Endometrial microvascular endothelial cells (primary cell): ENCODE data around the gene RAMP2. TPM values are rescaled to one million over a fixed set of nuclear protein-coding genes. Genes with fewer than 3 reads are reported as not detected.
"Not testable (repeated sequence)": the region's sequence is repeated elsewhere in the genome, so short reads cannot be mapped to it uniquely, and the experiment has no call there.

Experiments
- in situ Hi-C: cut with HindIII; loops from 2 replicates; pipeline ENCODE4 v1.10.0; 2017; ENCODE audit warnings: low sequenced_read_pairs, low pct_unique_long_range_greater_than_20kb; ENCODE audit errors: inconsistent ontology term
- total RNA-seq: library from RNA; depleted of rRNA; stranded (reverse); fragments of >200 nt; gene quantifications from one replicate; pipeline ENCODE4 v1.2.3, GENCODE V29; 2015; ENCODE audit errors: inconsistent ontology term

RAMP2 gene
- total RNA-seq, 1 donor from 2014 or later, result 2.8 TPM

DNA sequence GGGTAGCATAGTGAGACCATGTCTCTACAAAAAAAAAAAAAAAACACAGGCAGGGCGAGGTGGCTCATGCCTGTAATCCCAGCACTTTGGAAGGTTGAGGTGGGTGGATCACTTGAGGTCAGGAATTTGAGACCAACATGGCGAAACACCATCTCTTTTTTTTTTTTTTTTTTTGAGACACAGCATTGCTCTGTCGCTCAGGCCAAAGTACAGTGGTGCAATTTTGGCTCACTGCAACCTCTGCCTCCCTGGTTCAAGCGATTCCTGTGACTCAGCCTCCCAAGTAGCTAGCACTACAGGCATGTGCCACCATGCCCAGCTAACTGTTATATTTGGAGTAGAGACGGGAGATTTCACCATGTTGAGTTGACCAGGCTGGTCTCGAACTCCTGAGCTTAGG is 5.1 kb downstream of the RAMP2 start:
- in situ Hi-C loops, result no loop called here

DNA sequence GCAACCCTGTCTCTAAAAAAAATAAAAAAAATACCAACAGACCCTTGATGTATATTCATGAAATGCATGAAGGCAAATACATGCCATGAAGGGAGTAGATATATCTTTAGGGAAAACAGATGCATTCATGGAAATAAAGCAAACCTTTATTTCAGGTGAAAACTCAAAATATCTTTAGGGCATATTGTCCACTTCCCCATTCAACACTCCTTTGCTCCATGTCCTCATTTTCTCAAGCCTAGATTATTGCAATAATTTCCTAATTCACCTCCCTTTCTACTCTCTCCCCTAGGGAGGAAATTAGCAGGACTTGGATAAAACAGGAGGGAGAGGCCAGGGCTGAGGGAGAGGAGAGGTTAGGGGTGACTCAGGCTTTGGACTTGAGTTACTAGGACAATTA is 6.5 kb downstream of the RAMP2 start:
- in situ Hi-C loops, result no loop called here

DNA sequence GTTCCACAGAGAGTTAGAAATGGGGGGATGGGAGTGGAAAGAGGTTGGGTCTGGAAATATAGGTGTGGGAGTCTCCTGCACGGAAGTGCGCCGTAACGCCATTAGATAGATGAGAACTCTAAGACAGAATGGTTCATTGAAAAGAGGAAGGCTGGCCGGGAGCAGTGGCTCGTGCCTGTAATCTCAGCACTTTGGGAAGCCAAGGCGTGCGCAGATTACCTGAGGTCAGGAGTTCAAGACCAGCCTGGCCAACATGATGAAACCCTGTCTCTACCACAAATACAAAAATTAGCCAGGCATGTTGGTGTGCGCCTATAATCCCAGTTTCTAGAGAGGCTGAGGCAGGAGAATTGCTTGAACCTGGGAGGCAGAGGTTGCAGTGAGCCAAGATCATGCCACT is 7.0 kb downstream of the RAMP2 start:
- in situ Hi-C loops, result not testable (repeated sequence)

DNA sequence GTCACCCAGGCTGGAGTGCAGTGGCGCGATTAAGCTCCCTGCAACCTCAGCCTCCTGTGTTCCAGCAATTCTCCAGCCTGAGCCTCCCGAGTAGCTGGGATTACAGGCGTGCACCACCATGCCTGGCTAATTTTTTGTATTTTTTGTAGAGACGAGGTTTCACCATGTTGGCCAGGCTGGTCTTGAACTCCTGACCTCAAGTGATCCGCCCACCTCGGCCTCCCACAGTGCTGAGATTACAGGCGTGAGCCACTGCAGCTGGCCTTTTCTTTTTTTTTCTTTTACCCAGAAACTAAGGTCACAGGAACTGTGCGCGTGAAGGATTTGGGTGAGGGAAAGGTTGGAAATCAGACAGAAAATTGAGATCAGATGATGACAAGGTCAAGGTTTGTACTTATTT is 8.9 kb downstream of the RAMP2 start:
- in situ Hi-C loops, result not testable (repeated sequence)

DNA sequence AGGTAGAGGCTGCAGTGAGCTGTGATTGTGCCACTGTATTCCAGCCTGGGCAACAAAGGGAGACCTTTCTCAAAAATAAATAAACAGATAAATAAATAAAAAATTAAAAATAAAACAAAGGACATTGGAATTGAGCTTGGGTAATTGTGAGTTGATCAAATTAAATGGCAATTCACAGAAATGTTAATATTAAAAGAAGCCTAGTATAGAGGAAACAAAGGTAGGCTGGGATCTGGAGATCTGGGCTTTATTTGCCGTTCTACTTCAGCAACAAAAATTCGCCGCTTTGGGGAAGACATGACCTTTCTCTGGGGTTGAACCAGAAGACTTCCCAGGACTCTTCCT is 11.9 kb downstream of the RAMP2 start:
- in situ Hi-C loops, result no loop called here

DNA sequence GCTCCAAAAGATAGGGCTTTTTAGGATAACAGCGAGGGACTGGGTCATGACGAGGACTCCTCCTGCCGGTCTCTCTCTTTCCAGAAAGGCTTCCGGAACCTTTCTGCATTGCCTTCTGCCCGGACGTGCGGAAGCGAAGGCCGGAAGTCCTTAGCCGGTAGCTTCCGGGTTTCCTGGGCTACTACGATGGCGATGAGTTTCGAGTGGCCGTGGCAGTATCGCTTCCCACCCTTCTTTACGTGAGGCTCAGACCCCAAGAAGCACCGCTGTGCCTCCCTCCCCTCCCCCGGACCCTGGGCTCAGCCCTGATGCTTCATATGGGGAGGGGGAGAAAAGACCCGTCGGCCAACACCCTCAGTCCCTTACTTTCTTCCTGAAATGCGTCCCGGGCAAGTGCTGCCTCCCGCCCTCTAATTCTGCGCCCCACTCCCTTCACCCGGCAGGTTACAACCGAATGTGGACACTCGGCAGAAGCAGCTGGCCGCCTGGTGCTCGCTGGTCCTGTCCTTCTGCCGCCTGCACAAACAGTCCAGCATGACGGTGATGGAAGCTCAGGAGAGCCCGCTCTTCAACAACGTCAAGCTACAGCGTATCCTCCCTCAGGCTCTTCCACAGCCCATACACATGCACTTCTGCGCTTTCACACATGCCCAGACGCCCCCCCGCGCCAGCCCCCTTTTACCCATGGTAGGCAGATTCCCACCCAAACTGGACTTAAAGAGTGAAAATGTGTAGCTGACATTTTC is 12.4 kb downstream of the RAMP2 start, which contains the start of gene VPS25:
TSS of gene VPS25 (plus strand) at position 160 of the 746 bp plus-strand sequence. CDS start at position 187, 27 bp downstream.
- in situ Hi-C loops, result no loop called here

DNA sequence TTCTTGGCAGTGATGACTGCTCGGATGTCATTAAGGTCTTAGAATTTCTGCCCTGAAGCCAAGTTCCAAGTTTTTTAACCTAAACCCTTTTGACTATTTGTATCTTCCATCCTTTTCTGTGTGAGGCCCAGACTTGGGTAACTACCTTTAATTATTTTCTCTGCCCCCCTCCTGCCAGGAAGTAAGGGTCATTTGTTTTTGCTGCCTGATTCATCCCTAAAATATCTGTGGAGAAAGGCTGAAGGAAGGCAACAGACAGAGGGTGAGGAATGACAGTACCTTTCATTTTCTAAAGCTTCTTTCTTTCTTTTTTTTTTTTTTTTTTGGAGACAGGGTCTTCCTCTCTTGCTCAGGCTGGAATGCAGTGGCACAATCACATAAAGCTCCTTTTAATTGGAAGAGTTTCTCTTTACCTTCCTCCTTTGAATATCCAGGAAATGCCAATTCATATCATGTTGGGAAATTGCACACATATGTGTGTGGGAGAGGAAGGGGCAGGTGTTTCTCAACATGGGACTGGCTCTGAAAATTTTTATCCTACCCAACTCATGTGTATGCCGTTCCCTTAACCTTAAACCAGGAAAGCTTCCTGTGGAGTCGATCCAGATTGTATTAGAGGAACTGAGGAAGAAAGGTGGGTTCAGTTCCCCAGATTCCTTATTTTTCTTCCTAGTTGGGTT is 13.2 kb downstream of the RAMP2 start:
- in situ Hi-C loops, result no loop called here

DNA sequence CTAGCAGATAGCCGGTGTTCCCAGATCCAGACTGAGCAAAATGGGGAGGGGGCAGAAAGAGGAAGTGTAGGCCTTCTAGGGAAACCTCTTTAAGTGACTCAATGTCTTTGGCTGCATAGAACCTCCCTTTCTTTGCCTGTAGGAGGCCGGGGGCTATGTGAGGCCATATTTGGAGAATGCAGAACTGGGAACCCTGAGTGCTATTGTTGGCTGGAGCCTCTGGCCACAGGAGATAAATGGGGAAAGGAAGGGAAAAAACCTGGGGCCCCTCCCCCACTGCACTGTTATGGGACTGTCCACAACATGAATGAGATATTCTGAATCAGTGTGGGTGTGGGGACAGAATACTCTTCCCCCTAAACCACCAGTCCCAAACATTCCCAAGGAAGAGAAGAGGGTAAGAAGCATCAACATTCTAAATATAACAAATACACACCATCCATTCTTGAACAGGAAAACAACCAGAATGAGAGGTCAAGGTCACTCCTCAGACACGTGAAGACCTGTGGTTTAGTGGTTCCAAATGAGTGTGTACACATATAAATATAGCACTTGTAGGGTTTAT is 14.6 kb downstream of the RAMP2 start:
- in situ Hi-C loops, result no loop called here

DNA sequence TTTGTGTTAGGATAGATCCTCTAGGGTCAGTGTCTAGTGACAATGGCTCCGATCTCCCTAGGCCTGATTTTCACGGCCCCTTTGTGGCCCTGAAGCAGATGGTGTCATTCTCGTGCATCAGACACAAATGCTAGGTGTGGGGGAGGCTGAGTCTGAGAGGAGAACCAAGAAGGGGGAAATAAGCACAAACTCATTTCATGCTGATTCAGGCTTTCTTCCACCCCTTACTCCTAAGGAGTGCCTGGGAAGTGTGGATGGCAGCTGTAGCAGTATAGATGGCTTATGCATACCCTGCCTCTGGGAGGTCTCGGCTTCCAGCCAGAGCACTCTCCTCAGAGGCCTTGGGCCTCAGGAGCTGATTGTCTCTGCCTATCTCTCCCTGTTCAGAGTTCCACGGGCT is 17.5 kb downstream of the RAMP2 start:
- in situ Hi-C loops, result no loop called here

DNA sequence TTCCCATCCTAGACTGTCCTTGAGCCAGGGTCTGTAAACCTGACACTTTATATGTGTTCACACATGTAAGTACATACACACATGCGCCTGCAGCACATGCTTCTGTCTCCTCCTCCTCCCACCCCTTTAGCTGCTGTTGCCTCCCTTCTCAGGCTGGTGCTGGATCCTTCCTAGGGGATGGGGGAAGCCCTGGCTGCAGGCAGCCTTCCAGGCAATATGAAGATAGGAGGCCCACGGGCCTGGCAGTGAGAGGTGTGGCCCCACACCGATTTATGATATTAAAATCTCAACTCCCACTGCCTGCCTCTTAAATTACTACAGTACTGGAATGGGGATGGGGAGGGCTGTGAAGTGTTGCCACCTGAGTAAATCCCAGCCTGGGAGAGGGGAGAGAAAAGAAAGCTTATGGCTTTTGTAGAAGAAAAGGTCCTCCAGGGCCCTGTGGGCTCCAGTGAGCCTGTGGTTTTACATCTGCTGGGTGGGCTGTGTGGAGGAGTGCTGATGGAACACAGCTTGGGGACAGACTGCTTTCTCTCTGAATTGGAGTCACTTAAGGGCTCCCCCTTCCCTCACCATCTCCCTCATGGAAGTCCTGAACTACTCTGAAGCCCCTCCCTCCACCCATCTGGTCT is 18.4 kb downstream of the RAMP2 start:
- in situ Hi-C loops, result no loop called here

DNA sequence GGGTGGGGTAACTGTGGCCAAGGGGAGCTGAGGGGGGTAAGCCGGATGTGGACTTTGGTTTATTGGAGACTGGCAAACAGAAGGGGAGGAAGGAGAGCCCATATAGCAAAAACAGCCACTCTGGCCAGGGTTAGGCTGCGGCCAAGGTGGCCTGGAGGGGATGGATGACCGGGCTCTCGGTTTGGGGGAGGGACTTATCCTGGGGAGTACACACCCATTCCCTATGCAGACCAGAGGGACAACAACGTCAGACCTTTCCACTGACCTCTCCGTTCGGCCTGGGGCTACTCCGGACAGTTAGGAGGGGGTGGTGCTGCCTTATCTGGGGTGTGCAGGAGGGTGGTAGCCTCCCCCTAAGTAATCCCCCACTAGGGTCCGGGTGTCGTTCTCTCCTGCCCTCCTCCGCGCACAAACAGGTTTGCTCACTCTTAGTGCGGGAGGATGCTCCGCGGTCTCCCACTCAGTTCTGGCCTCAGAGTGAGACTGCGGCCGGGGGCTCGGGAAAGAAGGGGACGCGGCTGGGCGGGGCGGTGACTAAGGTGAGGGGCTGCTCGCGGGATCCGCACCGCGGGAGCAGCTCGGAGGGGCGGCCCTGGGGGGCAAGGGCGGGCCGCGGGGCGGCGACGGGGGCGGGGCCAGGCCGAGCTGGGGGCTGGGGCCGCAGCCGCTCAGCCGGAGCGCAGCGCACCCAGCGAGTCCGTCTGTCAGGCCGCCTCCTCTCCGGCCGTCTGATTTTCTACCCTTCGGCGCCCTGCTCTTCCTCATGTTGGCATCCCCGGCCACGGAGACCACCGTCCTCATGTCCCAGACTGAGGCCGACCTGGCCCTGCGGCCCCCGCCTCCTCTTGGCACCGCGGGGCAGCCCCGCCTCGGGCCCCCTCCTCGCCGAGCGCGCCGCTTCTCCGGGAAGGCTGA is 19.2 kb downstream of the RAMP2 start, which contains the start of gene WNK4:
TSS of gene WNK4 (plus strand) at position 675 of the 915 bp plus-strand sequence. CDS start at position 764, 89 bp downstream.
- in situ Hi-C loops, result no loop called here

DNA sequence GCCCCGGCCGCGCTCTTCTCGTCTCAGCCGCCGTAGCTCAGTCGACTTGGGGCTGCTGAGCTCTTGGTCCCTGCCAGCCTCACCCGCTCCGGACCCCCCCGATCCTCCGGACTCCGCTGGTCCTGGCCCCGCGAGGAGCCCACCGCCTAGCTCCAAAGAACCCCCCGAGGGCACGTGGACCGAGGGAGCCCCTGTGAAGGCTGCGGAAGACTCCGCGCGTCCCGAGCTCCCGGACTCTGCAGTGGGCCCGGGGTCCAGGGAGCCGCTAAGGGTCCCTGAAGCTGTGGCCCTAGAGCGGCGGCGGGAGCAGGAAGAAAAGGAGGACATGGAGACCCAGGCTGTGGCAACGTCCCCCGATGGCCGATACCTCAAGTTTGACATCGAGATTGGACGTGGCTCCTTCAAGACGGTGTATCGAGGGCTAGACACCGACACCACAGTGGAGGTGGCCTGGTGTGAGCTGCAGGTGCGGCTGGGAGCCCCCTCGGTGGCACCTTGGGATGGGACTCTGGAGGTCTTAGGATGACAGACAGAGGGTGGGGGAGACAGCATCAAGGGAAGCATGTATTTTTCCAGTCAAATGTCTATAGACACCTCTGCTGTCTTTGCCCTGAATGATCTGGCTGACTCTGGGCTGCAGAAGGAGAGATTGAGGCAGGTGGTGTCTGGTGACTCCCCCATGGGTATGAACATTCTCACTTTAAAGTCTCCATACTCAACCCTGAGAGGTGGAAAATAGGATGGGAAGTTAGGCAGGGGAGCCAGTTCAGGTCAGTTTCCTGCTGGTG is 20.0 kb downstream of the RAMP2 start:
- in situ Hi-C loops, result no loop called here

DNA sequence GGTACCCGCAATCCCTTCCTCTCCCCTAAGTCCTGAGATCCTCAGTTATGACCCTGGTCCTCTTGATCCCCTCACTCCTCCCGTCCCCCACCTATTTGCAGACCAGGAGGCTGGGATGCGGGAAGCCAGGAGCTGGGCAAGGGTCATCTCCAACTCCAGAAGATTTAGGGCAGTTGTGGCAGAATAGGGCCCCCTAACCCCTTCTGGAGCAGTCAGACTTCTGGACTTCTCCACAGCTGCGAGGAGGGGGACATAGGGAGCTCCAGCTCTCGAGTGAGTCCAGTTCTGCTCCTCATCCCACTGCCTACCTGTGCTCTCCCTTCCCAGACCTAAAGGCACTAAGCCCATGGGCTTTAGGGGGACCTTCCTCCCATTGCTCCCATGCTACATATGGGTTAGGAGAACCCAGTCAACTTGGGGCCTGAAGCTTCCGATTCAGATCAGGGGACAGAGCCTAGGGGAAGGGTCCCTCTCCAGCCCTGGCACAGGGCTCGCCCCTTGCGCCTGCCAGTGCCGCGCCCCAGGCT is 20.7 kb downstream of the RAMP2 start:
- in situ Hi-C loops, result no loop called here

DNA sequence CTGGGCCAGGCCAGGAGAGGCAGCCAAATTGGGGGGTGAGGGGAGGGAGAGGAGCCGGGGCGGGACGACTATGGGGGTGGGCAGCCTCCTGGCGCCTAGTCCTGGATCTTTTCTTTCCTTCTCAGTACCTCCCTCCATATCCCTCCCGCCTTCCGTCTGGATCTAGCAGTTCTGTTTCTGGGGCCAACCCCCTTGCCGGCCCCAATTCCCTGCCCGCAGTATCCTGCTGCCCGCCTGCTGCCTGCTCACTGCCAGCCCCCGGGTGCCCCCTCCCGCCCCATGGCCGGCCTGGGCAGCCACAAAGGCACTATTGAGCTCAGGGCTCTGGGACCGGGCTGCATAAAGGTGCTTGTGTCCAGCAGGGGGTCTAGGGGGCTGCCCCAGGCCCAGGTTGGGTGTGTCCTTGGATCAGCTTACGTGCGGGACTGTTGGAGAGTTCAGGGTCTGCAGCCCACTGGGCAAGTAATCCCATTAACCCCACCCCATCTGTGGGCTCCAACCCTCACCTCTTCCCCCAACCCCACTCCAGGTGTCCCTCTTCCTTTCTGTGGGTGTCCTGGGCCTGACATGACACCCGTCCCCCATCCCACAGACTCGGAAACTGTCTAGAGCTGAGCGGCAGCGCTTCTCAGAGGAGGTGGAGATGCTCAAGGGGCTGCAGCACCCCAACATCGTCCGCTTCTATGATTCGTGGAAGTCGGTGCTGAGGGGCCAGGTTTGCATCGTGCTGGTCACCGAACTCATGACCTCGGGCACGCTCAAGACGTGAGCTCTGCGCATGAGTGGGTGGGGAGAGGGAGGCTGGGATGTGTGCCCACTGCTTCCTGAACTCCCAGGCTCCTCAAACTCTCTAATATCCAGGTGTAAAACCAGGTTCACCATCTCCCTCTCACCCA is 21.4 kb downstream of the RAMP2 start:
- in situ Hi-C loops, result no loop called here

DNA sequence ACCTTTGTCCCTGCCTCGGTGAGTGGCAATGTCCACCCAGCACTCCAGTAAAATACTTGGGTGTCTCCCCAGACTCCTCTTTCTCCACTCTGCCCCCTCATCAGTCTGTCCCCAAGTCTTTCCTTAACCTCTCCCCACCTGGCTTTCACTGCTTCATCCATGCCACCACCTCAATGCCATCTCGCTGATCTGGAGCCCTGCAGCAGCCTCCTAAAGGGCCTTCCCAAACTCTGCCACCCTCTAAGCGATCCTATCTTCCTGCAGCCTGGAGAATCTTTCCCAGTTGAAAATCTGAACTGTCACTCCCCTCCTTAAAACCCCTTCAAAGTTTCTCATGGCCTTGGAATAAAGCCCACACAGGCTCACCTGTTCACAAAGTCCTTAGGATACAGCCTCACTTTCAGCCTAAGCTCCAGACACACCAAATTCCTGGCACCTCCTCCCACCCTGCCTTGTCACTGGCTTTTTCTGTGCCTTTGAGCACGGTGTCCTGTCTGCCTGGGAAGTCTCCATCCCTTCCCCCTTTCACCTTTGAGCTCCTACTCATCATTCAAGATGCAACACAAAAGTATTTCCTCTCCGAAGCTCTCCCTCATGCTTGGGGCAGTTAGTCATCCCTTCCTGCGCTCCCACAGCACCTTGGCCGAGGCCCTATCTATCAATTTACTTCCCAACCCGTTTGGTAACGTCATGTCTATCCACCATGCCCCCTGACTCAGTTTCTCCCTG is 22.2 kb downstream of the RAMP2 start:
- in situ Hi-C loops, result no loop called here

DNA sequence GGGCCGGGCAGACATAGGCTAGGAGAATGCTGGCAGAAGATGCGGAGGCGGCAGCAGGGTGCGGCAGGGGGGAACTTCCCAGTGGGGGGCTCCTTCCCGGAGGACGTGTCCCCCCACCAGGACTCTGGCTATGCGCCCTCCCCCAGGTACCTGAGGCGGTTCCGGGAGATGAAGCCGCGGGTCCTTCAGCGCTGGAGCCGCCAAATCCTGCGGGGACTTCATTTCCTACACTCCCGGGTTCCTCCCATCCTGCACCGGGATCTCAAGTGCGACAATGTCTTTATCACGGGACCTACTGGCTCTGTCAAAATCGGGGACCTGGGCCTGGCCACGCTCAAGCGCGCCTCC is 22.7 kb downstream of the RAMP2 start:
- in situ Hi-C loops, result no loop called here
